Measurements from ENCODE around the gene ZBTB46.

The ZBTB46 gene

DNA sequence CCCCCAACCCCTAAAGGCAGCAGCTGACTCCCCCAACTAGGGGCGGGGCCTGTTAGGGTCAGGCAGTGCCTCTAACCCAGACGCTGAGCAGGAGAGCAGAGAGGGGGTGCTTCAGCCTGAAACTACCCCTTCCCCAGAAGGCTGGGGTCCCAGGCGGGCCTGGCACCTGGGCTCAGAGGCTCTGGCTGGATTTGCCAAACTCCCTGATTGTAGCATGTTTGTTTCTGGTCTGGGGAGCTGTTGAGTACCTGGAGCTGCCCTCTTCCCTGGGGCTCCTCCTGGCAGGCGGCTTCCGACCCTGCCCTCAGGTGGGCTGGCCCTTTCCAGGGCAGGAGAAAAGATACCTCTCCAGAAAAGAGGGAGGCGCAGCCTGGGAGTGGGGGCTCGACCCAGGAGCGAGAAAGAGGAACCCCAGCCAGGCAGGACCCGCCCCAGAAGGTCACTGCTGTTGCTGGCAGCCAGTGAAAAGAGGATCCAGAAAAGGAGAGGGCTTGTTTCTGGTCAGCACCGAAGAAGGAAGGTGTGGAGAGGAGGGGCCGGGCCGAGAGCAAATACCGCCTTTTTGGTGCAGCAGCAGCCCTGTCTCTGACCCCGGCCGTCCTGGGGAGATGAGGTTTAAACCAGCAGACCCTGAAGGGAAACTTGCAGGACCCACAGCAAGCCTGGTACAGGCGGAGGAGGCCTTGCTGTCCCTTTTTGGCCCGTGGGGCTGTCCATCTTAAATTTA is 29.4 kb upstream of the ZBTB46 start:
- H3K4me3 ChIP-seq (ENCODE audit: low read depth, low read length), result no peak overlapping the region
- no peak for DNase-seq (ENCODE audit: low read depth)
- no peak for TF ChIP-seq CTCF (IDR thresholded peaks at IDR 0.05; ENCODE audit: control insufficient read depth, extremely low read depth, insufficient read depth)

DNA sequence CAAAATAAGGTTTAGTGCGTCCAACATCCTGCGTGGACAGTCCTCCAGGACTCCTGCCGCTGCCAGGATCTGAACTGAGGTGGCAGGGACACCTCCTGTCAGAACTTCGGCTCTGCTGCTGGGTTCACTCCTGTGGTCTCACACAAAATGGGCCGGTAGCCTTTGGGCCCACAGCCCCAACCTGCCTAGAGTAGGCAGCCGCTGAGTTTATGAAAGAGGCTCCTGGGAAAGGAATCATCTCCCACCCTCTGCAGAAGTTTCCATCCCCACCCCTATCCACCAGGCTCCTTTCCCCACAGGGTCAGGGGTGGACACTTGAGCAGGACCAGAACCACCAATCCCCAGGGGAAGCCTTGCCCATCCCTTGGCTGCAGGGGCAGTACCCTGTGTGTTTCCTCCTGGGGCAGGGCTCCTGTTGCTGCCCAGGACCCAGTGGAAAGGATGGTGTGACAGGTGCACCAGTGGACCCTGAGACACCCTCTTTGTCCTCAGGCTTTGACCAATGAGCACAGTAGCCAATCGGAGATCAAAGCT is 28.2 kb upstream of the ZBTB46 start:
- TF ChIP-seq CTCF (IDR thresholded peaks at IDR 0.05; ENCODE audit: control insufficient read depth, extremely low read depth, insufficient read depth), result no peak
- no peak for DNase-seq (ENCODE audit: low read depth)
- no peak overlapping the region for H3K4me3 ChIP-seq (ENCODE audit: low read depth, low read length)

DNA sequence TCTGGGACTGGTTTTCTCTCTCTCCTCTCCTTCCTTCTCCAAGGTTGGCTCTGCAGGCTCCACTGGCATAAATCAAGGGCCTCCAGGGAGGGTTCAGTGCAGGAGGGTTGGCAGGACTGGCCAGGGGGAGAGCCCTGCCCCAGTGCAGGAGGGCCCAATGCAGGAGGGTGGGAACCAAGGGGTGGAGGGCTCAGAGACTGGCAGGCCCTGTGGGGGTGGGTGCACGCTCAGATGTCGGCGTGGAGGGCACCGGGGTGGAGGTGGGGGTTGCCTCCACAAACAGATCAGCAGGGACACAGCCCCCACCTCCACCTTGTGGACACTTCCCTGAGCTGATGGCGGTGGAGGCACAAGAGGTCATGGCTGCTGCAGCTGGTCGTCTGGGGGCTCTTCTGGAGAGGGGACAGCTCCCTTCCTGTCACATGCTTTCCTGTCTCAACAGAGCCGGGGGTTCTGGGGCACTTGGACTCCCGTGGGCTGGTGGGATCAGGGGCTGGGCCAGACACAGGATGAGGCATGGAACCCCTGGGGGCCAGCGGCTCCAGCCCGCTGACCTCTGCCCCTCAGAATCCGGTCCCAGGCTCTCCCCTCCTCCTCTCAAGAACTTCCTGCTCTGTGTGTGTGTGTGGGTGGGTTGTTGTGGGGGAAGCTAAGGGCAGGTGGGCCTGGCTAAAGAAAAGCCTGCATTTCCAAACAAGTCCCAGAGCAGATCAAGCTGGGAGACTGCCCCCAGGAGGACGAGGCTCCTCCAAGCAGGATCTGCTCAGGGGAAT is 27.5 kb upstream of the ZBTB46 start:
- H3K4me3 ChIP-seq (ENCODE audit: low read depth, low read length), result no peak overlapping the region
- no peak for DNase-seq (ENCODE audit: low read depth)

GRCh38 chr20:63857764-63858392 is 26.8 kb upstream of the ZBTB46 start:
- H3K4me3 ChIP-seq (ENCODE audit: low read depth, low read length), result no peak overlapping the region
- DNase-seq (ENCODE audit: low read depth), result no peak
- TF ChIP-seq CTCF (IDR thresholded peaks at IDR 0.05; ENCODE audit: control insufficient read depth, extremely low read depth, insufficient read depth), result no peak

More for the DNA sequence above, 27.5 kb upstream of the ZBTB46 start:
- no peak for TF ChIP-seq CTCF (IDR thresholded peaks at IDR 0.05; ENCODE audit: control insufficient read depth, extremely low read depth, insufficient read depth)

- H3K4me3 ChIP-seq (ENCODE audit: low read depth, low read length), result no peak overlapping the region
- DNase-seq (ENCODE audit: low read depth), result no peak
Observed at GRCh38 chr20:63856098-63856511, 25.0 kb upstream of the ZBTB46 start.

More at GRCh38 chr20:63856098-63856511, 25.0 kb upstream of the ZBTB46 start:
- TF ChIP-seq CTCF (IDR thresholded peaks at IDR 0.05; ENCODE audit: control insufficient read depth, extremely low read depth, insufficient read depth), result no peak
